Thoracic aorta (tissue), 2 donors: ENCODE data around the gene SLC22A23. TPM values are rescaled to one million over a fixed set of nuclear protein-coding genes. Genes with fewer than 3 reads are reported as not detected.

Experiments
- ATAC-seq: fragments of 150-250 bp; one replicate; pipeline ENCODE4 v1.8.0; 2017; ENCODE audit warnings: low read depth; ENCODE audit not compliant: insufficient number of reproducible peaks, low FRiP score
- DNase-seq: peaks from one replicate; pipeline ENCODE4 v3.0.0-alpha.2; 2020; ENCODE audit warnings: low spot score
- H3K27ac ChIP-seq, 2 donors: fragments of 200-600 bp; sonication (generic); 1 replicate in 1 of 2; 2 replicates in 1 of 2; pipeline ENCODE4 v1.5.1; 2016; ENCODE audit warnings: mild to moderate bottlenecking in 2 of 2, moderate library complexity in 2 of 2
- H3K27me3 ChIP-seq: fragments of 200-600 bp; sonication (generic); replicated peaks from 2 replicates; pipeline ENCODE4 v1.6.0; 2016; ENCODE audit warnings: mild to moderate bottlenecking; ENCODE audit not compliant: insufficient read depth
- H3K36me3 ChIP-seq: fragments of 200-600 bp; sonication (generic); one replicate; pipeline ENCODE4 v1.5.1; 2016
- H3K4me1 ChIP-seq, 2 donors: fragments of 200-600 bp; sonication (generic); 1 replicate in 1 of 2; 2 replicates in 1 of 2; pipeline versions ENCODE4 v1.5.1 to v1.6.0; 2016; ENCODE audit warnings: low read depth in 2 of 2, mild to moderate bottlenecking in 1 of 2; ENCODE audit not compliant: control insufficient read depth in 1 of 2
- H3K4me3 ChIP-seq: fragments of 200-600 bp; sonication (generic); 2 replicates; pipeline ENCODE4 v1.5.1; 2016; ENCODE audit warnings: mild to moderate bottlenecking
- H3K9me3 ChIP-seq: fragments of 200-600 bp; sonication (generic); 2 replicates; pipeline ENCODE4 v1.5.1; 2016
- total RNA-seq, 2 donors: library from RNA; depleted of rRNA; stranded (reverse); fragments of >200 nt; gene quantifications; one replicate each; pipeline versions ENCODE4 v1.1.0 to v1.2.3, GENCODE V29; 2016
- TF ChIP-seq, protein P1 (sequence below): fragments of 200-600 bp; sonication (generic); IDR thresholded peaks from one replicate; pipeline ENCODE4 v1.5.1; 2019; ENCODE audit warnings: antibody characterized with exemption

The SLC22A23 gene
- total RNA-seq, 2 donors from 2014 or later = 5.1 to 9.7 TPM

- Histone ChIP-seq H3K9me3 (no peaks in the 10 kb centered on the region), H3K27ac (no peak overlapping the region)
- no peak for ATAC-seq
These were observed 57.8 kb downstream of the SLC22A23 start for GRCh38 chr6:3398755-3399696.

DNA sequence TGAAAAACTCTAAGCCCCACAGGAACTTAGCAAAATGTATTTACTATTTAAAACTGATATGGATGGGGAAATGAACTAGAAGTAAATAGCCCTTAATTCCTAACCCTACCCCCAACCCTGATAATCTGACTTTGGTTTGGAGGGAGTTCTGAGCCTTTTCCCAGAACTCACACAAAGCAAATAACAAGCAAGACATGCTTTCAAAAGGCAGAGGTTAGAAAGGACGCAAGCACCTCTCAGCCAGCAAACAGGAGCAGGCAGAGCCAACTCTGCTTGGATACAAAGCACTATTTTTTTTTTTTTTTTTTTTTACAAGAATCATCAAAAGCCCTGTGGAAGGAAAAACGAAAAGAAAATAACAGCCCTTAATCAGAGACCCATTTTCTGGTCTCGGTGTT, 58.7 kb downstream of the SLC22A23 start:
- DNase-seq (no peak), ATAC-seq (no peak)
- no peaks in the 10 kb centered on the region for H3K9me3 ChIP-seq
- H3K27ac ChIP-seq = no peak overlapping the region
- H3K4me1 ChIP-seq = no peaks in the 10 kb centered on the region
- H3K36me3 ChIP-seq = no peaks in the 10 kb centered on the region
- H3K4me3 ChIP-seq = no peak overlapping the region
- TF ChIP-seq, protein P1, sequence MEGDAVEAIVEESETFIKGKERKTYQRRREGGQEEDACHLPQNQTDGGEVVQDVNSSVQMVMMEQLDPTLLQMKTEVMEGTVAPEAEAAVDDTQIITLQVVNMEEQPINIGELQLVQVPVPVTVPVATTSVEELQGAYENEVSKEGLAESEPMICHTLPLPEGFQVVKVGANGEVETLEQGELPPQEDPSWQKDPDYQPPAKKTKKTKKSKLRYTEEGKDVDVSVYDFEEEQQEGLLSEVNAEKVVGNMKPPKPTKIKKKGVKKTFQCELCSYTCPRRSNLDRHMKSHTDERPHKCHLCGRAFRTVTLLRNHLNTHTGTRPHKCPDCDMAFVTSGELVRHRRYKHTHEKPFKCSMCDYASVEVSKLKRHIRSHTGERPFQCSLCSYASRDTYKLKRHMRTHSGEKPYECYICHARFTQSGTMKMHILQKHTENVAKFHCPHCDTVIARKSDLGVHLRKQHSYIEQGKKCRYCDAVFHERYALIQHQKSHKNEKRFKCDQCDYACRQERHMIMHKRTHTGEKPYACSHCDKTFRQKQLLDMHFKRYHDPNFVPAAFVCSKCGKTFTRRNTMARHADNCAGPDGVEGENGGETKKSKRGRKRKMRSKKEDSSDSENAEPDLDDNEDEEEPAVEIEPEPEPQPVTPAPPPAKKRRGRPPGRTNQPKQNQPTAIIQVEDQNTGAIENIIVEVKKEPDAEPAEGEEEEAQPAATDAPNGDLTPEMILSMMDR = no peak
- H3K27me3 ChIP-seq = no peaks in the 10 kb centered on the region

More at GRCh38 chr6:3398755-3399696, 57.8 kb downstream of the SLC22A23 start:
- H3K36me3 ChIP-seq = no peaks in the 10 kb centered on the region
- no peak overlapping the region for H3K4me3 ChIP-seq
- H3K4me1 ChIP-seq = no peaks in the 10 kb centered on the region
- no peaks in the 10 kb centered on the region for H3K27me3 ChIP-seq
- TF ChIP-seq, protein P1 = no peak
- no peak for DNase-seq

DNA sequence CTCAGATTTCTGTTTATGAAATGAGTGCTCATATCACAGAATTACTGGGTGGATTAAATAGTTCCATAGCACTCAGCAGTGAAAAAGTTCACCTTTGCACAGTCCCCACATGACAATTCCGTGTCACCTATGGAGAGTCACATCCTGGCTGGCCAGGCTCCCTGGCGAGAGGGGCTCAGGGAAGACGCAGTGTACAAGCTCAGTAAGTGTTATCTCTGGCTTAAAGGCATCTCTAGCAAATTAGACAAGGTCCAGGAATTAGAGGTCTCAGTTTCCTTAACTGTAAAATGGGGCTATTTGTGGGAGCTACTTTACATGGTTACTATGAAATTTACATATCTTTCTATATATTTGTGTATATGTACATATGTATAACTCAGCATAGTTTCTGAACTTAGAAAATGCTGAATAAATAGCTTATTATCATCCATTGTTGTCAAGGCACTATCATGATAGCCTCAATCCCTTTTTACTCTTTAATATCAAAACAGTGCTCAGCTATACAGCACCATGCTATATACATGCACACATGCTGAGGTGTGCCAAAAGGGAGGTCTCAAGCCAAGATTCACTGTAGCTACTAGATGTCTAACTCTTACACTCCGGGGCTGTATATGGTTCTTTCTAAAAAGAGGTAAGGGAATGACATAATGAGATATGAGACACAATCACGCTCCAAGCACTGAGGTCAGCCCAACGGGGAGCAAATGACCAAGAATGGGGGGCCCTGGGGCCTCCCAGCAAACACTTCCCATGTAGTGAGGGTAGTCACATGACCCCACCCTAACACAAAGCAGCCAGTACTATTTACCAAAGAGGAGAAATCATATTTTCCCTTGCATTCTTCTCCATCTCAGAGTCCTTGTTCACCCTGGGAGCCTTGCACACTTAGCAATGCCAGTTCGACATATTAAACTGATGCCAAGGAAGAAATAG, 59.4 kb downstream of the SLC22A23 start:
- no peak overlapping the region for H3K27ac ChIP-seq

GRCh38 chr6:3396503-3397180, 60.2 kb downstream of the SLC22A23 start:
- Histone ChIP-seq H3K27me3 (no peaks in the 10 kb centered on the region), H3K36me3 (no peaks in the 10 kb centered on the region), H3K27ac (no peak overlapping the region), H3K4me3 (no peak overlapping the region), H3K9me3 (no peaks in the 10 kb centered on the region), H3K4me1 (no peaks in the 10 kb centered on the region)
- DNase-seq (no peak), ATAC-seq (no peak)
- TF ChIP-seq, protein P1 = no peak

More for the DNA sequence above, 59.4 kb downstream of the SLC22A23 start:
- Histone ChIP-seq H3K36me3 (no peaks in the 10 kb centered on the region), H3K4me3 (no peak overlapping the region), H3K27me3 (no peaks in the 10 kb centered on the region), H3K4me1 (no peaks in the 10 kb centered on the region), H3K9me3 (no peaks in the 10 kb centered on the region)
- DNase-seq = no peak
- TF ChIP-seq, protein P1 = no peak
- ATAC-seq = no peak
